Stomach smooth muscle (tissue), 2 donors: ENCODE measurements around the gene JAK3.

Experiments
- H3K27ac ChIP-seq: one replicate; pipeline ENCODE4 v1.7.0; 2013; ENCODE audit warnings: mild to moderate bottlenecking, low read length, inconsistent platforms
- H3K27me3 ChIP-seq, 2 donors: one replicate each; pipeline ENCODE4 v1.7.0; 2013; ENCODE audit warnings: low read length in 2 of 2; ENCODE audit not compliant: insufficient read depth in 2 of 2, control insufficient read depth in 1 of 2
- H3K36me3 ChIP-seq, 2 donors: one replicate each; pipeline ENCODE4 v1.7.0; 2013; ENCODE audit warnings: low read length in 2 of 2; ENCODE audit not compliant: control insufficient read depth in 2 of 2, insufficient read depth in 2 of 2
- H3K4me1 ChIP-seq: one replicate; pipeline ENCODE4 v1.7.0; 2013; ENCODE audit warnings: low read length; ENCODE audit not compliant: control insufficient read depth, insufficient read depth
- H3K4me3 ChIP-seq, 2 donors: one replicate each; pipeline ENCODE4 v1.7.0; 2013; ENCODE audit warnings: low read length in 2 of 2
- H3K9ac ChIP-seq, 2 donors: one replicate each; pipeline ENCODE4 v1.7.0; 2013; ENCODE audit warnings: low read length in 2 of 2, mild to moderate bottlenecking in 1 of 2
- H3K9me3 ChIP-seq, 2 donors: one replicate each; pipeline ENCODE4 v1.7.0; 2013; ENCODE audit warnings: low read length in 2 of 2; ENCODE audit not compliant: control insufficient read depth in 2 of 2
- donor health status: healthy.
- donor health status: Pancreatic carcinoma.

JAK3 gene

GRCh38 chr19:17854061-17854460, 6.3 kb upstream of the JAK3 start:
- H3K27me3 ChIP-seq: no peaks in the 10 kb centered on the region
- no peaks in the 10 kb centered on the region for H3K36me3 ChIP-seq
- no peak overlapping the region for H3K9ac ChIP-seq
- no peak overlapping the region for H3K4me3 ChIP-seq
- no peak overlapping the region for H3K27ac ChIP-seq
- no peaks in the 10 kb centered on the region for H3K9me3 ChIP-seq
- peaks cover 4% of the 10 kb centered on the region for H3K4me1 ChIP-seq

DNA sequence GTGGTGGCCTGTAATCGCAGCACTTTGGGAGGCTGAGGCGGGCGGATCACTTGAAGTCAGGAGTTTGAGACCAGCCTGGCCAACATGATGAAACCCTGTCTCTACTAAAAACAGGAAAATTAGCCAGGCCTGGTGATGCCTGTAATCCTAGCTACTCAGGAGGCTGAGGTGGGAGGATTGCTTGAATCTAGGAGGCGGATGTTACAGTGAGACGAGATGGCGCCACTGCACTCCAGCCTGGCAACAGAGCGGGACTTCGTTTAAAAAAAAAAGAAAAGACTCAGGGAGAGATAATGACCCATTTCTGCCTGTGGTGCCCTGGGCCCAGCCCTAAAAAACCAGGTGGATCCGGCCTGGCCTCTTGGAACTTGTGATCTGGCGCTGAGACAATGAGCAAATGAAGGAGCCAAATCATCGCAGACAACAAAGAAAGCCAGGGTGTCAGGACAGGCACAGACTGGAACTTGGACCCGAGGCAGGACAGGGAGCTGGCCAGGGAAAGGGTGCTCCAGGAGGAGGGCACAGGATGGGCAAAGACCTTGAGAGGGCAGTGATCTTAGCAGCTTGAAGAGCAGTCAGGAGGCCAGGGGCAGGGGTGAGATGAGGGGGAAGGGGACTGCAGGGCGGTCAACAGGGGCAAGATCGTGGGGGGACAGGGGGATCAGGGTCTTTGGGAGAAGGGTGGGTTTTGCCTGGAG, 962 bp upstream of the JAK3 start:
- Histone ChIP-seq H3K9me3 (no peaks in the 10 kb centered on the region), H3K27ac (peak overlapping the region; percentile 31), H3K36me3 (no peaks in the 10 kb centered on the region), H3K9ac (no peak overlapping the region), H3K4me1 (no peaks in the 10 kb centered on the region), H3K27me3 (peaks cover 3 to 7% of the 10 kb centered on the region in 2 donors), H3K4me3 (no peak overlapping the region)

- H3K4me1 ChIP-seq: peaks cover 9% of the 10 kb centered on the region
- H3K4me3 ChIP-seq: no peak overlapping the region
- H3K36me3 ChIP-seq: no peaks in the 10 kb centered on the region
- peaks cover 17 to 28% of the 10 kb centered on the region in 2 donors for H3K27me3 ChIP-seq
- H3K9me3 ChIP-seq: no peaks in the 10 kb centered on the region
- H3K27ac ChIP-seq: no peak overlapping the region
- H3K9ac ChIP-seq: no peak overlapping the region
Observed at GRCh38 chr19:17846146-17846545, 1.6 kb downstream of the JAK3 start.

DNA sequence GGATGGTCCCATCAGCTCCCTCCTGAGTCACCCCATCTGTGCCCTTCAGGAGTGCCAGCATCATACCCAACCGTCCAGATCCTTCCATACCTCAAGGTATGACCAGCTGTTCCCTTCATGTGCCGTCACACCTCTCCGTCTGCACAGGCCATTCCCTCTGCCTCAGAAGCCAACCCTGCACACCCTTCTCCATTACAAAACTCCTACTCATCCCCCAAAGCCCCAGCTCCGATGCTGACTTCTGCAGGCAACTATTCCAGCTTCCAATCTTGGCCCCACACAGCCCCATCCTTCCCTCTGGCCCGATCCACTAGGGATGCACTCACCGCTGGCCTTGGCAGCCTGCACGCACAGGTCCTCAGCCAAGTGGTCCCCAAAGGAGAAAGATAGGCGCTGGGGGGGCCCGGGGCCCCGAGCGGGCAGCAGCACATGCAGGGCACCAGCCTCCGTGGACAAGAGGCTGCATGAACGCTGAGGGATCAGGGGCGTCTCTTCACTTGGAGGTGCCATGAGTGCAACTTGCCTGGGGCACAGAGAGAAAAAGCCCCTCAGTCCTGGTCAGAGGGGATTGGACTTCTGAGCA, 3.8 kb downstream of the JAK3 start:
- no peak overlapping the region for H3K9ac ChIP-seq
- H3K36me3 ChIP-seq: no peaks in the 10 kb centered on the region
- H3K4me1 ChIP-seq: peaks cover 10% of the 10 kb centered on the region
- no peak overlapping the region for H3K4me3 ChIP-seq
- H3K9me3 ChIP-seq: no peaks in the 10 kb centered on the region
- peaks cover 22 to 31% of the 10 kb centered on the region in 2 donors for H3K27me3 ChIP-seq
- H3K27ac ChIP-seq: no peak overlapping the region

DNA sequence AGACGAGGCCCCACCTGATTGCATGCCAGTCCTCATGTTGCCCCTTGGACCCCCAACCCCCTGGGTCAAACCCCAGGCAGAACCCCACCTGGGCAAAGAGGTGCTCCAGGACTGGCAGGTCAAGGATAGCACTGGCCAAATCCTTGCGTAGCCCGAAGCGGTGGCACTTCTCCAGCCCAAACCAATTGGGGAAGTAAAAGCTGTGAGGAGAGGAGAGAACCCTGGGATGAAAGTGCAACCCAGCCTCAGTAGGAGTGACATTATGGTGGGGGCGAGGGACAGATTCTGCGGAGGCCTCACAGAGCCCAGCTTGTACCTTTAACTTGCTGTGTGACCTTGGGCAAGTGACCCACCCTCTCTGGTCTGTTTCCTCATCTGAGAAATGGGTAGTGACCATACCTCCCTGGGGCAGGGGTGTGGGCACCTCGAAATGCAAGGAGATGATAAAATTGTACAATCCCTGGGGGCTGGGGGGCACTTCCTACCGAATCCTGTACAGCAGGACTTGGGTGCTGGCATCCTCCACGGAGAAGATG, 4.4 kb downstream of the JAK3 start:
- Histone ChIP-seq H3K4me1 (peaks cover 10% of the 10 kb centered on the region), H3K27me3 (peaks cover 22 to 31% of the 10 kb centered on the region in 2 donors), H3K9me3 (no peaks in the 10 kb centered on the region)

GRCh38 chr19:17842663-17843291, 5.0 kb downstream of the JAK3 start:
- Histone ChIP-seq H3K9ac (peak overlapping the region in 1 of 2 donors; percentile 22), H3K4me3 (peak overlapping the region in 1 of 2 donors; percentile 52), H3K9me3 (no peaks in the 10 kb centered on the region), H3K4me1 (peaks cover 10% of the 10 kb centered on the region), H3K27me3 (peaks cover 22 to 31% of the 10 kb centered on the region in 2 donors), H3K27ac (no peak overlapping the region), H3K36me3 (no peaks in the 10 kb centered on the region)

More for the DNA sequence above, 4.4 kb downstream of the JAK3 start:
- Histone ChIP-seq H3K9ac (no peak overlapping the region), H3K4me3 (no peak overlapping the region), H3K27ac (no peak overlapping the region), H3K36me3 (no peaks in the 10 kb centered on the region)

GRCh38 chr19:17841810-17842662, 5.7 kb downstream of the JAK3 start:
- H3K4me3 ChIP-seq: peak overlapping the region; percentile 43 to 52
- no peak overlapping the region for H3K9ac ChIP-seq
- no peaks in the 10 kb centered on the region for H3K36me3 ChIP-seq
- H3K27me3 ChIP-seq: peaks cover 23 to 31% of the 10 kb centered on the region in 2 donors
- no peaks in the 10 kb centered on the region for H3K9me3 ChIP-seq
- H3K27ac ChIP-seq: no peak overlapping the region
- H3K4me1 ChIP-seq: peaks cover 10% of the 10 kb centered on the region

- no peak overlapping the region for H3K27ac ChIP-seq
- H3K9ac ChIP-seq: no peak overlapping the region
- H3K36me3 ChIP-seq: no peaks in the 10 kb centered on the region
Observed at GRCh38 chr19:17841371-17841809, 6.4 kb downstream of the JAK3 start.

GRCh38 chr19:17840019-17840418, 7.8 kb downstream of the JAK3 start:
- Histone ChIP-seq H3K9ac (no peak overlapping the region), H3K4me1 (peaks cover 10% of the 10 kb centered on the region), H3K4me3 (no peak overlapping the region), H3K27ac (no peak overlapping the region), H3K36me3 (no peaks in the 10 kb centered on the region), H3K9me3 (no peaks in the 10 kb centered on the region), H3K27me3 (peaks cover 27 to 34% of the 10 kb centered on the region in 2 donors)

More at GRCh38 chr19:17841371-17841809, 6.4 kb downstream of the JAK3 start:
- no peaks in the 10 kb centered on the region for H3K9me3 ChIP-seq
- peak overlapping the region; percentile 40 to 43 for H3K4me3 ChIP-seq
- H3K4me1 ChIP-seq: peaks cover 10% of the 10 kb centered on the region
- peaks cover 24 to 31% of the 10 kb centered on the region in 2 donors for H3K27me3 ChIP-seq

DNA sequence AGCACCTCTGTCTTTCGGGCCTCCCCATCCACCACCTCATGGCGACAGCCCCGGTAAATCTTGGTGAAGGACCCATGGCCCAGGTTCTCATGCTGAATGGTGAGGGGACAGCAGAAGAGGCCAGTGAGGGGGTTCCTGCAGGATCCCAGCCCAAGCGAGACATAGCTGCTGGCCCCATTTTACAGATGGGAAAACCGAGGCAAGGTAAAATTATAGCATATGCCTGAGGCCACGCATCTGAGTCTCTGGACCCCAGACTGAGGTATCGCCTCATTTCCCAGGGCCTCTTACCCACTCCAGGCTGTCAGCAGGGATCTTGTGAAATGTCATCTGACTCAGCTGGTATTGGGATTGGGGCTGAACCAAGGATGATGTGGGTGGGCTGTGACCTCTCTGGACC, 9.8 kb downstream of the JAK3 start:
- Histone ChIP-seq H3K4me3 (no peak overlapping the region), H3K4me1 (peaks cover 10% of the 10 kb centered on the region), H3K27me3 (peaks cover 23% of the 10 kb centered on the region in 2 donors), H3K9ac (no peak overlapping the region), H3K9me3 (no peaks in the 10 kb centered on the region), H3K27ac (no peak overlapping the region), H3K36me3 (no peaks in the 10 kb centered on the region)
